Endothelial cell of umbilical vein (primary cell): ENCODE data around the gene SLC25A21.

Experiments used
- CTCF ChIP-seq, 2 donors: IDR thresholded peaks; 1 replicate in 1 of 2; 2 replicates in 1 of 2; pipeline ENCODE4 v1.5.1; 2011; ENCODE audit warnings: low read length in 2 of 2, mild to moderate bottlenecking in 2 of 2, moderate library complexity in 2 of 2, control low read depth in 1 of 2, inconsistent platforms in 1 of 2, low read depth in 1 of 2; ENCODE audit not compliant: insufficient read depth in 1 of 2; ENCODE audit errors: extremely low read depth in 1 of 2
- EZH2 ChIP-seq: IDR thresholded peaks from 2 replicates; pipeline ENCODE4 v1.6.1; 2012; ENCODE audit warnings: borderline replicate concordance, low read depth, mild to moderate bottlenecking, moderate library complexity, low read length, inconsistent platforms; ENCODE audit not compliant: severe bottlenecking
- GATA2 ChIP-seq: IDR thresholded peaks from 2 replicates; pipeline ENCODE4 v1.7.0; 2011; ENCODE audit warnings: low read depth, mild to moderate bottlenecking, moderate library complexity, mixed read lengths, low read length; ENCODE audit not compliant: insufficient read length, insufficient read depth
- MYC ChIP-seq: IDR thresholded peaks from one replicate; pipeline ENCODE4 v1.6.1; 2011; ENCODE audit warnings: mild to moderate bottlenecking, low read depth, low read length
- POLR2A ChIP-seq: IDR thresholded peaks from 2 replicates; pipeline ENCODE4 v1.6.1; 2012; ENCODE audit warnings: low read depth, mild to moderate bottlenecking, control low read depth, low read length
- POLR2AphosphoS5 ChIP-seq: IDR thresholded peaks from 2 replicates; pipeline ENCODE4 v1.6.1; 2012; ENCODE audit warnings: low read depth, mild to moderate bottlenecking, control low read depth, low read length, moderate library complexity; ENCODE audit not compliant: insufficient read depth
- TF ChIP-seq, protein P1 (sequence below): IDR thresholded peaks from 2 replicates; pipeline ENCODE4 v1.6.1; 2011; ENCODE audit not compliant: insufficient read depth, insufficient read length

DNA sequence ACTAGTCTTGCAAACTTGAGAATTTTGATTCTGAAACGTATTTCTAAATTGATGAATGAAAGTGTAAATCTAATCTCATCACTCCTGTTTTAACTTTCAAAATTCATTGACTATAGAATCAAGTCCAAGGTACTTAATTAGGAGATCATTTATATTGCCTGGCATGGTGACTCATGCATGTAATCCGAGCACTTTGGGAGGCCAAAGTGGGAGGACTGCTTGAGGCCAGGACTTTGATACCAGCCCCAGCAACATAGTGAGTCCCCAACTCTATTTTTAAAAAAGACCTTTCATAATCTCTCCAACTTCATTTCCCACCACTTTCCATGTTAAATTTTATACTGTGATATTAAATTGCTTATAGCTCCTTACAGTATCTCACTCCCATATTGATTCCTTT lies 22.3 kb upstream of the SLC25A21 start:
- no peak for TF ChIP-seq CTCF (IDR thresholded peaks at IDR 0.05; ENCODE audit: extremely low read depth in 1 of 2, insufficient read depth in 1 of 2, low read depth in 1 of 2, low read length in 2 of 2)
- TF ChIP-seq, protein P1, sequence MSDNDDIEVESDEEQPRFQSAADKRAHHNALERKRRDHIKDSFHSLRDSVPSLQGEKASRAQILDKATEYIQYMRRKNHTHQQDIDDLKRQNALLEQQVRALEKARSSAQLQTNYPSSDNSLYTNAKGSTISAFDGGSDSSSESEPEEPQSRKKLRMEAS: no peak
- TF ChIP-seq GATA2: no peak
- TF ChIP-seq POLR2A: no peak
- no peak for TF ChIP-seq EZH2
- TF ChIP-seq POLR2AphosphoS5: no peak
- no peak for TF ChIP-seq MYC
